Left lobe of liver (tissue), 2 donors: ENCODE data around the gene ITIH1. TPM values are rescaled to one million over a fixed set of nuclear protein-coding genes. Genes with fewer than 3 reads are reported as not detected.
A peak's percentile ranks its signal among the peaks of the same experiment; 100 is the strongest.

Experiments
- ATAC-seq: fragments of 200-7000 bp; cut with Tn5 transposase; one replicate; pipeline ENCODE4 v1.9.1; 2020; ENCODE audit warnings: mild to moderate bottlenecking, moderate library complexity
- DNase-seq: peaks from one replicate; pipeline ENCODE4 v3.0.0-alpha.2; 2020; ENCODE audit warnings: low spot score
- total RNA-seq: library from RNA; stranded (reverse); gene quantifications from one replicate; pipeline ENCODE4 v1.2.1, GENCODE V29; 2021
- donor health status: DM: no; HTN: no; CAD: no; lungs with moderate emphysema.
- donor health status: DM: no; HTN: yes; CAD: no.

The ITIH1 gene
- total RNA-seq, 1 donor from 2014 or later = 1,331 TPM

GRCh38 chr3:52834871-52835501 is 57.6 kb downstream of the ITIH1 start, which contains the start of gene MUSTN1:
Gene MUSTN1, minus strand, starts transcription at chr3:52835019. Its CDS starts 71 bp downstream, at chr3:52834948.
- DNase-seq = no peak

GRCh38 chr3:52835766-52836470 is 58.5 kb downstream of the ITIH1 start:
- no peak for DNase-seq
- ATAC-seq = no peak

More at GRCh38 chr3:52834871-52835501, 57.6 kb downstream of the ITIH1 start, which contains the start of gene MUSTN1:
- ATAC-seq = peak; percentile 24

DNA sequence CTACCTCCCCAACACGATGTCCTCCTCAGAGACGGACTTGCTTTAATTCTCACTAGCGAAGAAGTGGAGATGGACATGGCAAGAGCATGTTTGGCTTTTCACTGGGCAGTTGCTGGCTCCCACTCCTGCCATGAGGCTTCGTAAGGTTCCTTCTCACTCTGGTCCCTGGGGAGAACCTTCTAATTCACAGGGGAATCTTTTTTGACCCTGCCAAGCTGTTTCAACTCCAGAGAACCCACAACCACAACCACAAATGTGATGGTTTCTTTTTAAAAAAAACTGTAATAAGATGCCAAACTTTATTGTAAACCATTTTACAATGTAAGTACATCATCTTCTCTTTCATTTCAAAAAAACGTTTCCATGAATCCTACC is 59.1 kb downstream of the ITIH1 start:
- no peak for DNase-seq
- no peak for ATAC-seq

GRCh38 chr3:52836986-52837385 is 59.6 kb downstream of the ITIH1 start:
- DNase-seq (peak; percentile 48), ATAC-seq (peak; percentile 7)

DNA sequence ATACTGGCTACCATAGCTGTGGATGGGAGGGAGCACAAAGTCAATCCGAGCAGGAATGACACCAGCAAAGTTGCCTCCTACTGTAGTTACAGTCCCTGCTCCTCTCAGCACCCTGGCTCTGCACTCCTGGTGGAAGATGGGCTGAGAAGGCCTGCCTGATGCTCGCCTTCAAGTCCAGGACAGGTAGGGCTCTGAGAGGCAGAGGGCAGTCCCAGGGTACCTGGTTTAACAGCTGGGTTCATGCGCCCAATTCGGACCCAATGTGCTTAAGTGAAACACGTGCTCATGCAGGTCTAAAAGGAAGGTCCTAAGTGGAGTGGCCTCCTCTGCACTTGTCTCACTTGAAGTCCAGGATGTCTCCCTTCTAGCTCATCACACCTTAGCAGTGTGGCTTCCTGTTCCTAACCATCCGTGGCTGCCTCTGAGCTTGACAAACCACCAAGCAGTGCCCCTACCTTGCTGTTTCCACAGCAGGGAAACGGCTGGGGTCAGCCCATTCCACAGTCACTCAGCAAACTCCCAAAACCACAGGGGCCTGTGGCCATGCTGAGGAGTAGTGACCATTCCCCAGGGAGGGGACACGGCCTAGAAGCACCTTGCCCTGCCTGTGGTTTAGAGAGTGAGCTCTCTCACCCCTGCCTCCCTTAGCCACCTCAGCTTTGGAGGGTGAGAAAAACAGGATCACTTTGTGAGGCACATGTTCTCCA is 61.3 kb downstream of the ITIH1 start:
- ATAC-seq (no peak), DNase-seq (no peak)

GRCh38 chr3:52839268-52839575 is 61.8 kb downstream of the ITIH1 start:
- ATAC-seq = no peak
- DNase-seq = no peak

DNA sequence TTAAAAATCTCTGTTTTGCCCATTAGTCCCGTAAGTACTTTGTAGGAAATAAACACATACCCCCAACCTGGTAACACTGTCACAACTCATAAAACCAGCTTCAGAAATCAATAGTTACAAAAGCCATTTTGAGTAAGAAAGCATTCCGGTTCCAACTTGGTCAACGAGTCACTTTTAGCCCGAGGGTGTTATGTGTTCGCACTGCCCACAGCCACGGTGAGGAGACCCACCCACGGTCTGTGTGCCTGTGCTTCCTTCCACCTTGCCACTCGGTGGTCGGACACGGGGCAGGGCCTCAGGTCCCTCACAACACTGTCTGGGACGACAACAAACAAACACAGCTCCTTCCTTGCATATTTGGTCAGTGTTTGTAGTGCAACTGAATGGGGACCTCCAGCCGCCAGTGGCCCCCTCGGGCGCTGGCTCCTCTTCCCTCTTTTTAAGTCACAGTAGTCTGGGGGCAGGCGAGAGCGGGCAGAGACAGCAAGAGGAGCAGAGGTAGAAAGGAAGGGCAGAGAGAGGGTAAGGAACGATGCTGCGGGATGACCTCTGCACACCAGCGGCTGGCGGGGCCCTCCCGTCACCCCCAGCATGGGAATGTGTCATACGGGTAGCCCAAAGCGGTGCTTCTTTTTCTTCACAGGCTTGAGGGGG is 62.6 kb downstream of the ITIH1 start:
- ATAC-seq (no peak), DNase-seq (peak; percentile 45)

- DNase-seq (no peak), ATAC-seq (peak; percentile 2)
These were observed 64.0 kb downstream of the ITIH1 start for GRCh38 chr3:52841211-52841980.

Other genes starting within 250 kb of the ITIH1 start
- gene NT5DC2, start 243.7 kb upstream of the ITIH1 start, total RNA-seq = 4.1 TPM
- gene UQCC5, start 241.0 kb upstream of the ITIH1 start, total RNA-seq = 7.4 TPM
- gene PBRM1, start 91.7 kb upstream of the ITIH1 start, total RNA-seq = 15.3 TPM
- gene GNL3, start 91.6 kb upstream of the ITIH1 start, total RNA-seq = 18.9 TPM
- 52.2 TPM for gene GLT8D1, start 71.8 kb upstream of the ITIH1 start, total RNA-seq
- 78.3 TPM for gene SPCS1, start 71.5 kb upstream of the ITIH1 start, total RNA-seq
- 16.6 TPM for gene NEK4, start 6.7 kb upstream of the ITIH1 start, total RNA-seq
- 779 TPM for gene ITIH3, start 17.2 kb downstream of the ITIH1 start, total RNA-seq
- 4,358 TPM for gene ITIH4, start 53.1 kb downstream of the ITIH1 start, total RNA-seq
- gene MUSTN1, start 57.4 kb downstream of the ITIH1 start, total RNA-seq = 0.38 TPM
- 36.4 TPM for gene STIMATE, start 119.9 kb downstream of the ITIH1 start, total RNA-seq